ENCODE results near the gene PSEN2. TPM values are rescaled to one million over a fixed set of nuclear protein-coding genes. Genes with fewer than 3 reads are reported as not detected.

PSEN2 gene
- total and polyA plus RNA-seq, 2 donors (not counting 3 experiments of a cell fraction or from before 2014, with no cell fraction given), result 12.5 to 19.3 TPM

GRCh38 chr1:226919995-226920394, 49.6 kb downstream of the PSEN2 start:
- Histone ChIP-seq H3K9me3 (replicated peaks; ENCODE audit: control insufficient read depth, insufficient read depth, low read length) (no peaks in the 10 kb centered on the region), H3K36me3 (ENCODE audit: control insufficient read depth in 2 of 2, extremely low read depth in 1 of 2, insufficient read depth in 2 of 2, low read length in 2 of 2) (no peaks in the 10 kb centered on the region), H3K4me2 (ENCODE audit: insufficient read depth, low read length) (no peak overlapping the region), H4K20me1 (replicated peaks; ENCODE audit: control insufficient read depth, extremely low read depth, insufficient read depth, low read length) (no peaks in the 10 kb centered on the region), H3K27me3 (ENCODE audit: control insufficient read depth in 2 of 2, insufficient read depth in 2 of 2, low read length in 2 of 2) (no peaks in the 10 kb centered on the region), H3K4me3 (replicated peaks in 1 of 3; ENCODE audit: insufficient read depth in 1 of 3, low read depth in 1 of 3, low read length in 3 of 3) (no peak overlapping the region), H3K9me1 (replicated peaks; ENCODE audit: control insufficient read depth, extremely low read depth, insufficient read depth, low read length) (no peaks in the 10 kb centered on the region), H2AFZ (ENCODE audit: low read depth, low read length) (no peak overlapping the region), H3K79me2 (ENCODE audit: control insufficient read depth, insufficient read depth, low read length) (no peaks in the 10 kb centered on the region), H3K27ac (ENCODE audit: insufficient read depth, low read depth, low read length) (no peak overlapping the region), H3K9ac (replicated peaks; ENCODE audit: extremely low read depth, insufficient read depth, low read length) (no peak overlapping the region), H3K4me1 (ENCODE audit: control insufficient read depth, extremely low read depth, insufficient read depth, low read length) (no peaks in the 10 kb centered on the region)
- intact Hi-C loops (cut with micrococcal nuclease), result loop anchor here (10.0 kb wide), 1 partner anchor 215 kb away; no protein-coding TSS in a partner anchor
- dilution Hi-C loops (cut with MboI; ENCODE audit: extremely low pct_ligation_motif_present, low sequenced_read_pairs), result no loop called here
- BruUV-seq (replicated peaks), result no TSS peak
- POLR2A ChIA-PET, result no interaction called here
- no peak for TF ChIP-seq JUN (IDR thresholded peaks at IDR 0.05; ENCODE audit: borderline replicate concordance, insufficient read depth, insufficient read length, low read depth)
- TF ChIP-seq POLR2AphosphoS5 (IDR thresholded peaks at IDR 0.05; ENCODE audit: insufficient read depth, low read depth, low read length), result no peak
- TF ChIP-seq POLR2A (IDR thresholded peaks at IDR 0.05; ENCODE audit: low read depth, low read length), result no peak
- no peak for TF ChIP-seq GATA2 (IDR thresholded peaks at IDR 0.05; ENCODE audit: insufficient read depth, insufficient read length, low read depth, low read length)
- no peak for TF ChIP-seq MYC (IDR thresholded peaks at IDR 0.05; ENCODE audit: low read depth, low read length)
- no peak for TF ChIP-seq CTCF (IDR thresholded peaks at IDR 0.05; ENCODE audit: extremely low read depth in 1 of 2, insufficient read depth in 1 of 2, low read depth in 1 of 2, low read length in 2 of 2)
- TF ChIP-seq EZH2 (IDR thresholded peaks at IDR 0.05; ENCODE audit: borderline replicate concordance, low read depth, low read length, severe bottlenecking), result no peak
- TF ChIP-seq FOS (IDR thresholded peaks at IDR 0.05; ENCODE audit: borderline replicate concordance, insufficient read depth, low read length), result no peak
- TF ChIP-seq MAX (IDR thresholded peaks at IDR 0.05; ENCODE audit: insufficient read depth, insufficient read length), result no peak
- FAIRE-seq, result no peak
- no peak for DNase-seq (ENCODE audit: low read depth, low spot score)
- CTCF ChIA-PET, result interaction anchor here (0.8 to 1.7 kb wide), 2 partner anchors 13 to 294 kb away, joined by 3 to 5 read pairs; no protein-coding TSS in a partner anchor
